ENCODE results near the gene AKR7A2. TPM values are rescaled to one million over a fixed set of nuclear protein-coding genes. Genes with fewer than 3 reads are reported as not detected.
A peak's percentile ranks its signal among the peaks of the same experiment; 100 is the strongest.

Gene AKR7A2
- total RNA-seq, 2 experiments from 2014 or later = 11.1 to 11.8 TPM

GRCh38 chr1:19255288-19255687 is 56.7 kb downstream of the AKR7A2 start:
- Mint-ChIP-seq H3K27me3 (no peaks in the 10 kb centered on the region), H3K27ac (no peak overlapping the region), H3K36me3 (ENCODE audit: low read depth) (peaks cover 58% of the 10 kb centered on the region), H3K4me3 (no peak overlapping the region), H3K4me1 (ENCODE audit: low read depth) (peaks cover 36% of the 10 kb centered on the region), H3K9me3 (no peaks in the 10 kb centered on the region)
- Histone ChIP-seq H3K27me3 (ENCODE audit: control insufficient read depth in 1 of 2, insufficient read depth in 2 of 2, low read length in 2 of 2) (no peaks in the 10 kb centered on the region), H3K27ac (ENCODE audit: low read depth in 1 of 2, low read length in 2 of 2) (no peak overlapping the region), H3K4me1 (ENCODE audit: insufficient read depth, low read length) (peaks cover 36% of the 10 kb centered on the region), H3K4me3 (ENCODE audit: low read length) (no peak overlapping the region), H3K36me3 (ENCODE audit: insufficient read depth, low read length) (peaks cover 52% of the 10 kb centered on the region), H3K9me3 (ENCODE audit: control insufficient read depth in 1 of 2, insufficient read depth in 1 of 2, low read length in 2 of 2) (no peaks in the 10 kb centered on the region)
- intact Hi-C loops (cut with DNase I, micrococcal nuclease) = loop anchor here in 1 of 2 experiments (2.0 kb wide), 2 partner anchors 56 to 340 kb away; no protein-coding TSS in a partner anchor
- ChIA-PET POLR2A (no interaction called here), CTCF (interaction anchor here (1.0 kb wide), 1 partner anchor 14 kb away, joined by 3 read pairs; no protein-coding TSS in a partner anchor)
- DNase-seq (no peak), ATAC-seq (ENCODE audit: poor library complexity) (no peak)
- TF ChIP-seq CTCF (IDR thresholded peaks at IDR 0.05) = no peak

GRCh38 chr1:19254416-19254815 is 57.5 kb downstream of the AKR7A2 start:
- ATAC-seq (ENCODE audit: poor library complexity) (no peak), DNase-seq (no peak)
- peaks cover 39% of the 10 kb centered on the region for H3K4me1 Mint-ChIP-seq (ENCODE audit: low read depth)
- H3K36me3 ChIP-seq (ENCODE audit: insufficient read depth, low read length) = peaks cover 46% of the 10 kb centered on the region
- H3K27me3 ChIP-seq (ENCODE audit: control insufficient read depth in 1 of 2, insufficient read depth in 2 of 2, low read length in 2 of 2) = no peaks in the 10 kb centered on the region
- H3K27ac ChIP-seq (ENCODE audit: low read depth in 1 of 2, low read length in 2 of 2) = no peak overlapping the region
- no peaks in the 10 kb centered on the region for H3K9me3 ChIP-seq (ENCODE audit: control insufficient read depth in 1 of 2, insufficient read depth in 1 of 2, low read length in 2 of 2)
- POLR2A ChIA-PET = no interaction called here
- H3K27me3 Mint-ChIP-seq = no peaks in the 10 kb centered on the region
- no peaks in the 10 kb centered on the region for H3K9me3 Mint-ChIP-seq
- H3K36me3 Mint-ChIP-seq (ENCODE audit: low read depth) = peaks cover 50% of the 10 kb centered on the region
- H3K4me1 ChIP-seq (ENCODE audit: insufficient read depth, low read length) = peaks cover 40% of the 10 kb centered on the region
- H3K4me3 Mint-ChIP-seq = peak overlapping the region; percentile 11
- TF ChIP-seq CTCF (IDR thresholded peaks at IDR 0.05) = no peak
- intact Hi-C loops (cut with DNase I, micrococcal nuclease) = loop anchor here in 1 of 2 experiments (2.0 to 5.0 kb wide), 4 partner anchors 56 to 1253 kb away; partner anchors contain the start of genes CAPZB and MUL1
- CTCF ChIA-PET = no interaction called here
- no peak overlapping the region for H3K4me3 ChIP-seq (ENCODE audit: low read length)
- no peak overlapping the region for H3K27ac Mint-ChIP-seq

Other genes starting within 250 kb of the AKR7A2 start
- 100 to 1,000 TPM; 116 to 125 TPM for gene UBR4, start 101.9 kb downstream of the AKR7A2 start, total RNA-seq
- 10 to 100 TPM; 21.9 to 22.2 TPM for gene EMC1, start 60.6 kb downstream of the AKR7A2 start, total RNA-seq
- gene MRTO4, start 60.3 kb downstream of the AKR7A2 start, total RNA-seq = 10 to 100 TPM; 10.2 to 12.0 TPM
- gene AKR7A3, start 23.4 kb downstream of the AKR7A2 start, total RNA-seq = 1 to 10 TPM in 1 of 2 experiments, under 1 TPM in 1; 0.84 to 1.4 TPM
- gene SLC66A1, start 182 bp upstream of the AKR7A2 start, total RNA-seq = 1 to 10 TPM; 2.3 to 3.7 TPM
- gene CAPZB, start 173.4 kb upstream of the AKR7A2 start, total RNA-seq = 100 to 1,000 TPM; 168 to 173 TPM